ENCODE results near the gene PIK3CG.

Gene PIK3CG

DNA sequence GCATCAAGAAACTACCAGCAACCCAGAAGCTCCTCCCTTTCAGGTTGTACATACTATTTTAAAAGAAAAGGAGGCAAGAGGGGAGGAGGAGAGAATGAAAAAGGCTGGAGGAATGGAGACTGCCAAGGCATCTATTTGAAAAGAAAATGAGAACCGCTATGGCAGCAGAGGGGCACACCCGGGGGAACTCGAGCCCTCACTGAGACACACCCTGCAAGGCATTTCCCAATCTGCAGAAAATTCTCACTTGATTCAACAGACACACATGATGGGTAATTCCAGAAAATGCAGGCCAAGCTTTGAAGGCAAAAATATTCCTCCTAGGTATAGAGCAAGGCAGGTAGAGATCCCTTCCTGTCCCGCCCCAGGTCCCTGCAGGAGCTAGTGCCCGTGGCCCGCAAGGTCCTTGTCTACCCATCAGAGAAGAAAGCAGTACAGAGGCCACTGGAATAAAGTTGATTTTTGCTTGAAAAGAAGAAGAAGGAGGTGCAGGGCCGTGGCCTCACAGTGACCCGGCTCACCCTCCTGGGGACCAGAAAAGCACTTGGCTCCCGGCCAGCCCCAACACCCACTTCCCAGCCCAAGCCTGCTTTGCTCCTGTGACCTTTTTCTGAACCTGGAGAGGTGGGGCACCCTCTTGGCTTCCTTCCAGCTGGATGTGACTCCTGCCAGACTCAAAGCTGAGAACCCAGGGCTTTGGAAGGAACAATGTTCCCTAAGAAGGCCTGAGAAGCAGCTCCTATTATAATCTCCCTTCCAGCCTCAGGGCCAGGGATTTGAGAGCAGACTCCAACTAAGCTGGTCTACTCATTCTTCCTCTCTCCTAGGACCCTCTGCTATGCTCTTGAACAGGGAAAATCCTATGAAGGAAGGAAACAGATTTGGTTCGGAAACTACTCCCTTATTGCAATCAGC lies 6.2 kb upstream of the PIK3CG start:
- peak; percentile 73 for DNase-seq

DNA sequence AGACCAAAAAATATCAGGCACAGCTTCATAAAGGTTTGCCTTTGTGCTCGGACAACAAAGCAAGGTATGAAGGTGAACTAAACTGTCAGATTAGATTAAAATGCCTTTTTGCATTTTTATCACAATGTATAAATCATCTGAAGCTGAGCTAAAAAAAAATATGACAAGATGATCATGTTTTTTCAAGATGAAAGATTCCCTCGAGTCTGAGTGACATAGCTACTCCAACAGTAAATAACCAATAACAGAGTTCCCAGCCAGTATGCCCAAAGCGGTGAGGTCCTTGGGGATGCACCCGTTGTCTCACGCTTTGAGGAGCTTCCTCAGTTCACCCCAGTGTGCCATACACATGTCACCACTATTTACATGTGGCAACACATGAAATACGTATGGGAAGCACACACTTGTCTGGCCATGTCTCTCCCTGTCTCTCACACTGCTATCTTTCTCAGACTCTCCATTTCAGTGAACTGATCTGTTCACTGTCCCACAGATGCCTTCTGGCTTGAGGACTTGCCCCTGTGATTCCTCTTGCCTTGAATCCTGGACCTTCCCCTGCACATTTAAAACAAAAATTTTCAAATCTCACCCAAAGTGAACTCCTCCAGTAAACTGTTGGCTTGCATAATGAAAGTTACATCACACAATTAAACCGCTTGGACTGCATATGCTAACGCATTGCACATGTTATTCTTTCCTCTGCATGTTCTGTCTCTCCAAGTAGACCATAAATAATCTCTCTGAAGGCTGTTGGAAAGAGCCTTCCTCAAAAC lies 2.6 kb upstream of the PIK3CG start:
- DNase-seq: no peak

DNA sequence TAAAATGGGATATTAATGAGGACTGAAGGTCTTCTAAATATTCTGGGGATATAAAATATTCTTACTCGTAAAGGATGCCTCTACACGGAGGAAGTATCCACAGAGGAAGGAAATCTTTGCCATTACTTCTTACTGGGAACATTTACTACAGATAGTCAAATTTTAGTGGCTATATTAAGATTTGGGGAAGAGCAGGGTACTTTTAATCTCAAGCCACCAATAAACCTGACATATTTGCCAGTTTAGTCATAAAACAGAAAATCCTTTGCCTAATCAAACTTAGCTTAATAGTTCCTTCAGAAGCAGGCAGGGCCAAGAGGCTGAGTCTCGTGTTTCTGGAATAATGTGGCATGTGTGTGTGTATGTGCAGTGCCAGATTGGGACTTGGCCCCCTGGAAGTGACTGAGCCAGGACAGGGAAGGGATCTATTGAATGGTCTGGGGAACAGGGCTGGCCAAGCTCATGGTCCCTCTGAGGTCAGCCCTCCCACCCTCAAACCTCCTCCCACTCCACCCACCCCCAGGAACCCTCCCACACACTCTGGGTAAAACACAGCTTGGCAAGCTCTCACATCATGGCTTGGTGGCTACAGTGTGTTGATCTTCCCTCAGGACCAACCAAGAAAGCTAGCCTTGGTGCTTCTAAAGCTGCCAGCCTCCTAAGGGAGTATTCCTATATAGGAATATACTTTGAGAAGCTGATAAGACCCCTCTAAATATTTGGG lies 1.6 kb upstream of the PIK3CG start:
- DNase-seq: no peak

DNA sequence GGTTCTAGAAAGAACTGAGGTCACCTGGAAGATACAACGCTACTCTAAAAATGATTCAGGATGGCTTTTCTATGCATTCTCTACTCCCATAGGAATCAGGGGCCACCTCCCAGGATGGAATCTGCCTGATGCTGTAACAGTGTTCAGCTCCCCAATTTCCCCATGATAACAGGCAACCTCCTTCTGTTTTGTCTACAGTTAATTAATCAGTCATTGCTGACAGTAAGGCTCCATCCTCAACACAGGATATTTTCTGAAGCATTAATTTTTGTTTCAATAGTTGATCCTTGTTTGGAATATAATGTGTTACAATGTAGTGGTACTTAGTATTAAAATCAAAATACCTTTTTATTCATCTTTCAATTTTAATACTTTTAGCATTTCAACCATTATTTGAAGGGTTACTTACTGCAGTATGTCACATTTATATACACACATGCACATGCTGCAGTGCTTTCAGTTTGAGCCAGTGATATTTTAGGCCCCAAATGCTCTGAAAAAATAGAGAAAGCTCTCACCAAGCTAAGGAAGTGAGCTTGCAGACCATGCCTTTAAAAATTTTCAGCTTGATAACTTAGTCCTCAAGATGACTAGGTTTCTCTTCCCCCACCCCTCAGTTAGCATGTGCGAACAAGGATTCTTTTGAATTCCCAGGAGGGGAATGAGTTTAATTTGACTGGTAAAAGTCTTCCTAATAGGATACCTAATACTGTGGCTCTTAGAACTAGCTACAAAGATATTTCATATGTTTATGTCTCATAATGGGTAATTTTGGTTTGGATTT lies 592 bp upstream of the PIK3CG start:
- DNase-seq: no peak

DNA sequence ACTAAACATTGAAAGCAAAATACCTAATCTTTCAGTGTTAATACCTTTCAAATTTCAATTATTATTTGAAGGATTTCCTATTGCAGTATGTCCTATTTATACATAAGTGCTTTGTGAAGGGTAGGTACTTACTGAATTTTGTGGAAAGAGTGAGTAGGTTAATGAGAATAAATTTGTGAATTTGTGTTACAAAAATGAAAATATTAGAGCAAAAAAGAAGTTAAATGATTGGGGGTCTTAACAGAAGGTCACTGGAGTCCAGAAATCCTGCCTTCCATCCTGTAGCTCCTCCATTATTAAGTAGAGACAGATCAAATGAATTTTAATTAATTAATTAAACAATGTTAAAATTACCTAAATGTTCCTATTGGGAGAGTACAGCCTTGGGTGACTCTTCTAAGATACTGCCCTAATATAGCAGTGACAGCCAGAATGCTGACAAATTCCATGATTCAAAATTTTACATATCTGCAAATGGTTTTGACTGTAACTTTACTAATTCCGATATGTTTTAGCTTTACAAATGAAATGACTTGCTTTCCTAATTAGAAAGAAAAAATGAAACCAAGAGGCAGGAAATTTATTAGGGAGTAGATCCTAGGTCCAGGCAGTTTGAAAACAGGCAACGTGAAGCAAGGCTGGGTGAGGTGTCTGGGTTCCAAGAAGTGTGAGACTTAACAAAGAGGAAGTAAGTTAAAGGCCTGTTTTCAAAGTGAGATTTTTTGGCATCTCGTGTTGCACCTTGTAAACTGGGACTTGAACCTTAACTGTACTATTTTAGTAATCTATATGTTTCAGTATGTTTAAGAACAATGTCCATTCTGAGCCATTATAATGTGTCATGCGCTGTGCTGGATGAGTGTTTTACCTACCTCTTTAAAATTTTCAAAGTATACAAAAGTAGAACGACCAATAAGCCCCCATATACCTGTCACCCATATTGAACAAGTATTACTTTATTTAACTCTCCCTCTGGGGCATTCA lies 1.5 kb downstream of the PIK3CG start:
- DNase-seq: no peak

DNA sequence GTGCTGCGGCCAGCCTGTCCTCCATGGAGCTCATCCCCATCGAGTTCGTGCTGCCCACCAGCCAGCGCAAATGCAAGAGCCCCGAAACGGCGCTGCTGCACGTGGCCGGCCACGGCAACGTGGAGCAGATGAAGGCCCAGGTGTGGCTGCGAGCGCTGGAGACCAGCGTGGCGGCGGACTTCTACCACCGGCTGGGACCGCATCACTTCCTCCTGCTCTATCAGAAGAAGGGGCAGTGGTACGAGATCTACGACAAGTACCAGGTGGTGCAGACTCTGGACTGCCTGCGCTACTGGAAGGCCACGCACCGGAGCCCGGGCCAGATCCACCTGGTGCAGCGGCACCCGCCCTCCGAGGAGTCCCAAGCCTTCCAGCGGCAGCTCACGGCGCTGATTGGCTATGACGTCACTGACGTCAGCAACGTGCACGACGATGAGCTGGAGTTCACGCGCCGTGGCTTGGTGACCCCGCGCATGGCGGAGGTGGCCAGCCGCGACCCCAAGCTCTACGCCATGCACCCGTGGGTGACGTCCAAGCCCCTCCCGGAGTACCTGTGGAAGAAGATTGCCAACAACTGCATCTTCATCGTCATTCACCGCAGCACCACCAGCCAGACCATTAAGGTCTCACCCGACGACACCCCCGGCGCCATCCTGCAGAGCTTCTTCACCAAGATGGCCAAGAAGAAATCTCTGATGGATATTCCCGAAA lies 2.7 kb downstream of the PIK3CG start:
- DNase-seq: no peak

DNA sequence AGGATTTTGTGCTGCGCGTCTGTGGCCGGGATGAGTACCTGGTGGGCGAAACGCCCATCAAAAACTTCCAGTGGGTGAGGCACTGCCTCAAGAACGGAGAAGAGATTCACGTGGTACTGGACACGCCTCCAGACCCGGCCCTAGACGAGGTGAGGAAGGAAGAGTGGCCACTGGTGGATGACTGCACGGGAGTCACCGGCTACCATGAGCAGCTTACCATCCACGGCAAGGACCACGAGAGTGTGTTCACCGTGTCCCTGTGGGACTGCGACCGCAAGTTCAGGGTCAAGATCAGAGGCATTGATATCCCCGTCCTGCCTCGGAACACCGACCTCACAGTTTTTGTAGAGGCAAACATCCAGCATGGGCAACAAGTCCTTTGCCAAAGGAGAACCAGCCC lies 3.3 kb downstream of the PIK3CG start:
- no peak for DNase-seq

DNA sequence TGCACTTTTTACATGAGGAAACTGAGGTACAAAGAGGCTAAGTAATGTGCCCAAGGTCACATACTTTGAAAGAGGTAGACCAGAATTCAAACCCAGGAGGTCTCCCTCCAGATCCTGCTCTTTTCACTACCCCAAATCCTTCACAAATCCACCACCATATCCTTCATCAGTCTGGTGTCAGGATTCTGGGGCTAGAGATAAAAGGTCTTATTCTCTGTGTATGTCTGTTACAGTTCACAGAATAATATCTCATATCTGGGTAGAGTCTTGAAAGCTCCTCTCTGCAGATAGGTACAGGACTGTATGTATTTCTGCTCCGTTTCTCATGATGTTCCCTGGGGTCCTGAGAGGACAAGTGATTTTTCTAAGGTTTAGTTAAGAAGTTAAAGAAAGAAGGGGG lies 4.9 kb downstream of the PIK3CG start:
- no peak for DNase-seq

DNA sequence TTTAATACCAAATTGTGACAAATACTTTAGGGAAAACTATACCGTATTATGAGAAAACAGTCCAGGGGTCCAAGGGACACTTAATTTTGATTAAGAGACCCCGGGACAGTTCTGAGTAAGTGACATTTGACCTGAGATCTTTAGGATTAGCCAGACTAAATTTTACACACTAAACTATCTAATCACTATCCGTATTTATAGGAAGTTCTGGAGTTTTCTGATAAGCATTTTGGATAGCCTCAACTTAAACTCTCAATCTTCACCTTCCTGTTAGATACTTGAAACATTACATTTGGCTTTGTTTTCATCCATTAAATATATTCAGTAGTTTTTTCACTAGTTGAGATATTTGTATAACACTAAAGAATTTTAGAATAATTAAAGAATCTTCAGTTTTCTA lies 5.4 kb downstream of the PIK3CG start:
- DNase-seq: no peak

DNA sequence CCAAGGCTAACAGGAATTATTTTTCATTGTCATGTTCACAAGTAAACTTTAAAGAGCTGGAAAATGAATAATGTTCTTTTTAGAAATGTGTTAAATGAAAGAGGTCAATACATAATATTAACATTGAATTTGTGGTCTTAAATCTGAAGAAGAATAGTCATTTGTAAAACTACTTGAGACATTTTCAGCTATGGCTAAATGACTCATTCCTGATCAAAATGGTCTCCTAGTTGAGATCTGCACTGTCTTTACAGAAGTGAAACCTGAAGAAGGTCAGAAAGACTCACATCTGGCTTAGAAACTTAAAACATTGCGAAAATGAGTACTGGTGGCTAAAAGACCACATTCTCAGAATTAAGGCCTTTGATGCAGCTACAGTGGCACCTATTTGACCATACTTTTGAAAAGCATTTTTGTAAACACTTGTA lies 5.9 kb downstream of the PIK3CG start:
- no peak for DNase-seq

DNA sequence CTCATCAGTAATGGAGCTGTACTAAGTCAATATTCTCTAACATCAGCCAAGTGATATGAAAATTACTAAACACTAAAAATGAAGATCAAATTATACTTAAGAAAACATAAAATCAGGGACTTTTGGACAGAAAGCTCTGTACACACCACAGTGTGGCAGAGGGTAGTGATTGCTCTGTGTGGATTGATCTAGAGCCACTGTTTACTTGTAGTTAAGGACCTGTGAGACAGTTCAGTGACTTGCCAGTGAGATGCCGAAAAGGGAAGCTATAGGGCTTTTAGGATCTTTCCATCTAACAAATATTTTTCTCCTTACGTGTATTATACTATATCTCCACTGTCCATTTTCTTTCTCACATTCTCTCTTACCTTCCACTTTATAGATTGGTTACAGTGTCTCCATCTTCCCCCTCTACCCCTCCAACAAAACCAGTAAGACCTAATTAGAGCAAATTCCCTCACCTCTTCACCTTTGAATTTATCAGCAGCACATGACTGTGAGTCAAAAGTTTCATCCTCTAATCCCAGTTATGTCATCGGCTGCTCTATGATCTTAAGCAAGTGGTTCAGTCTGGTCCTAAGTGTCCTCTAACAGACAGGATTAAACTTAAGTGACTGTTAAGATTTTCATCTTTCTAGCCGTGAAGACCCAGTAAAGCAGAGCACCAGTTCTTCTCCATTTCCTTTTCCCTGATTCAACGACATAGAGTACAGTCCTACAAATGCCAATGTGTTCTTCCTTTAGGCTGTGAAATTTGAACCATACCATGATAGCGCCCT lies 6.9 kb downstream of the PIK3CG start:
- no peak for DNase-seq

DNA sequence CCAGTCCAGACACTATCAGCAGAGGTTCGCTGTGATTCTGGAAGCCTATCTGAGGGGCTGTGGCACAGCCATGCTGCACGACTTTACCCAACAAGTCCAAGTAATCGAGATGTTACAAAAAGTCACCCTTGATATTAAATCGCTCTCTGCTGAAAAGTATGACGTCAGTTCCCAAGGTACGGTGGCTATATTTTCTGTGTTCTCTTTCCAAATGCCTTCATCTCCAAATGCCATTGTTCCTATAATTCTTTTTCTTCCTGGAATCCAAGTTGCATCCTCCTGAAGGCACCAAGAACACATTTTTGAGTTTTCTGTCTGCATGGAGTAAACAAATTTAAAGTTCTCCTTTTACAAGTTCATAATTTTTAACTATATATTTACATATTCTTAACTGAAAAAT lies 7.7 kb downstream of the PIK3CG start:
- DNase-seq: no peak

DNA sequence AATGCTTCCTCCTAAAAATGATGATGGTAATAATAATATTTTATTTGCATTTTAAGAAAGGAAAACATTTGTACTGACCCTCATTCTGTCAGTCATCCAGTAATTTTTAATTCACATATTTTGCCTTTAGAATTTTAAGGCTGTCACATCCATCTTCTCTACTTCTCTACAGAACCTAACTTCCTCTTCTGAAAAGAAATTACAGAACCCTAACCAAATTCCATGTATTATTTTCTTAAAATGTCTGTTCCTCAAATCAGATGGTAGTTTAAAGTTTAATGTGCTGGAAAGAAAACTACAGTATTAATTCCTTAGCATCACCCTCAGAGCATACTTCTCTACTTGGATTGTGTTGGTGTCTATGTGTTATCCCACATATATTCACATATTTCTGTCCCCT lies 9.0 kb downstream of the PIK3CG start:
- no peak for DNase-seq

DNA sequence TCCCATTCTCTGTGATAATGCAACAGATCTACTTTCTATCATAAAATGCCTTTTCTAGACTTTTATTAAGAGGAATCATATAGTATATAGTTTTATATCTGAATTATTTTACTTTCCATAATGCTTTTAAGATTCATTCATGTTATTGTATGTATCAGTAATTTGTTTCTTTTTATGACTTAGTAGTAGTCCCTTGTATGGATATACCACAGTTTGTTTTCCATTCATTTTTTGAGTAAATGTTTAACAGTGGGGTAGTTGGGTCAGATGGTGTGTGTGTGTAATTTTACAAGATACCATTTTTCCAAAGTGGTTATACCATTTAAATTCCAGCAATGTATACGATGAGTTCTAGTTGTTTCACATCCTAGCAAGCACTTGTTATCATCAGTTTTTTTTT lies 10.4 kb downstream of the PIK3CG start:
- no peak for DNase-seq

DNA sequence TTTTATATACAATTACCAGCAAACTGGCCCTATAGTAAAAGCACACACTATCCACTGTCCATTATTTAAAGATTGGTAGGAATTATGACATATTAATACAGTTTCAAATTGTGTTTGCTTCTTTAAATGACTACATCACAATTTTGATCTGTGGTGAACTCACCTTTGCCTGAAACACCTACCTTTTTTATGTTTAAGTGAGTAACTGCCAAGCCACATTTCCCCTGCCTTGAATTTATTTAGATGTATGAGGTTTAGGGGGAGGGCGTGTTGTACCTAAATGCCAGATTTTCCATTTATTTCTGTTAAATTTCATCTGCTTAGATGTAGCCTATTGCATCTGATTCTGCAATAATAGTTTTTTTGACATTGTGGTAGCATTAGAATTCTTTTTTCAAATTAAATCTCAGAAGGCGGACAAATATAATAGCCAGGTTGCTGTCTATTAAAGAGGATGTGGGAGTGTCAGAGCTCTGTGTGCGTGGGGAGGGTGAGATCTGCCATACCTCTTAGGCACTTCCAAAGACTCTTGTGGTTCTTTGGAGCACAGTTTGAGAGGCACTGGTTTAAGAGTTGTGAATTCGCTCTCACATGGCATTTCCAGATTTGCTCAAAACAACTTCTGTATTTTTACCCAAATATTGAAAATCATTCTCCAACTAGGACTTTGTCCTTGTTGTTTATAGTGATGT lies 13.8 kb downstream of the PIK3CG start:
- no peak for DNase-seq

DNA sequence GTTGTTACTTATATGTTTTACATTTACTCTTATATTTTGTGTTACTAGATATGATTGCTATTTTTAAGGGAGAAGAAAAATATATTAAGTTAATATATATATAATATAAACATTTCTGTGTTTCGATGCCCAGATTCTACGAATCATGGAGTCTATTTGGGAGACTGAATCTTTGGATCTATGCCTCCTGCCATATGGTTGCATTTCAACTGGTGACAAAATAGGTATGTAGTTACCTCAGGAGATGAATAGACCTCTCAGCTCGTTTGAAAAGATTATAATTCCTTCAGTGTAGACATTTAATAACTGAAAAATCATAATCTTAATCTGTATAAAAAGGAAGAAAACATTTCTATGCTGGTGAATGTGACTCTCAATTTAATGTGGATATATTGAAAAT lies 16.9 kb downstream of the PIK3CG start:
- DNase-seq: no peak

DNA sequence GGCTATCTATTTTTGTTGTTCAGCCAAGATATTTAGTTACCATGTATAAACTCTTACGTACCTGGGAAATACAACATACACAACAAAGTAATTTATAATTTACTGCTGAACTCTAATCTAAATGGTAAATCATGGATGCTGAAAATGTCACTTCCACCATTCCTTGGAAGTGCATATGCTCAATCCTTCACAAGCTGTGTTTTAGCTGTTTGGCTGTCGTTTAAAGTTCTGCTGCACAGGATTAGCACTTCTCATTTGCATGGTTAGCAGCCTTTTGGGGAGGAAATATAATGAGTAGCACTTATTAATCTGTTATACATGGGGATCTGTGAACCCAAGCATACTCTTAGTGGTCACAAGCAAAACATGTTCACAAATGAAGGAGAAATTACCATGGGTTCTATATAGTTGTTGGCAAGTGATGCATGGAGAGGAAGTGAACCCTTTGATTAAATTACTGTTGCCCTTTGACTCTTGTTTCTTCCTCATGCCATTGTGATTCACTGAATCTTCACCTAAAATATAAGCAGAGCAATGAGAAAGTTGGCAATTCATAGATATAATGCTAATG lies 18.5 kb downstream of the PIK3CG start:
- no peak for DNase-seq

DNA sequence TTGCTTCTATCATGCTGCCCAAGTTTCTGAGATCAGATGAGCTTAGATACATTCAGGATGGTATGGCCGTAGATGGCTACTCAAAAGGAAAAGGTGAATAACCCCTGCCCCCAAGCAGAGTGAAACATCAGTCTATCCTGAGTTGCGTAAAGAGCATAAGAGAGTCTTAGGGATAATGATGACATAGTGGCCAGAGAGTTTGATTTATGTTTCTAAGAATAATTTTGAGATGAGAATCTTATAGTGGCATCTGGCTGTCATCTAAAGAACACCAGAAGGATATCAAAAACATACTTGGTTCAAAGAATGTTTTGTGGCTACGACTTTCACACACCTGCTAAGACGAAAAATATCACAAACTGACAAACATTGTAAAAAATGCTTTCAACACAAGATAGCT lies 20.6 kb downstream of the PIK3CG start:
- no peak for DNase-seq

DNA sequence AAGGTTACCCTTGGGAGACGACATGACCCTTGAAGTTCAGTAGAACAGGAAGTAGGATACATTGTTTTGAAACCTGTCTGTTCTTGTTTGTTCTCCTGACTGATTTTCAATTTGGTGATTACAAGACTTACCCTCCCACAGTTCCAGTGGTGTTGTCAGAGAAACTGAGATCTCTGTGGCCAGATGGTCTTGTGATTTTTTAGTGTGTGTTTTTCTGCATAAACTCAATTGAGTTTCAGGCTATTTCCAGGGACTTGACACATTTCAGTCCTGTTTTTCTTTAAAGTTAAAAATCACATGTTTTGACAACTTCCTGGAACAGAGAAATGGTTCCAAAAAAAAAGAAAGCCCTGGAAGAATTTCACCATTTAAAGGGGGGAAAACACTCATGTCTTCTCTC lies 22.3 kb downstream of the PIK3CG start:
- DNase-seq: no peak
